Uterus (tissue), 2 donors: Measurements from ENCODE around the gene PP2D1.

ENCODE experiments used
- POLR2A ChIP-seq, 2 donors: fragments of 450-650 bp; IDR thresholded peaks; one replicate each; pipeline ENCODE4 v1.6.1; 2016; ENCODE audit warnings: antibody characterized with exemption in 2 of 2, mild to moderate bottlenecking in 1 of 2, moderate library complexity in 1 of 2
- TF ChIP-seq, protein P1 (sequence below), 4 experiments: fragments of 200-600 bp in 2 of 4; fragments of 450-650 bp in 2 of 4; sonication (generic) in 2 of 4; IDR thresholded peaks; one replicate each; pipeline ENCODE4 v1.5.1; 2016 to 2019; ENCODE audit warnings: antibody characterized with exemption in 4 of 4, mild to moderate bottlenecking in 2 of 4, moderate library complexity in 1 of 4

DNA sequence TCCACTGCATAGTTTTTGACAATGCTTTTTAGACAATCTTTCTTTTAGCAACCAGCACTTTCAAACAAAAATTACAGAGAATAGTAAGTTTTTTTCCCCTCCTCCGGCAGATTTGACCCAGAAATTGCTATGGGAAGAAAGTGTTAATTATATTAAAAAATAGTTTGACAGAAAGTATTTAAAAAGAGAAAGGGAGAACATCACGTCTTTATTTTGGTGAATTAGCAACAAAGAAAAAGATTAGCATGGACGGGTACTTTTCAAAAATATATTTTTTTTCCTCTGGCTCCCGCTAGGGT is 27.4 kb upstream of the PP2D1 start:
- TF ChIP-seq, protein P1, sequence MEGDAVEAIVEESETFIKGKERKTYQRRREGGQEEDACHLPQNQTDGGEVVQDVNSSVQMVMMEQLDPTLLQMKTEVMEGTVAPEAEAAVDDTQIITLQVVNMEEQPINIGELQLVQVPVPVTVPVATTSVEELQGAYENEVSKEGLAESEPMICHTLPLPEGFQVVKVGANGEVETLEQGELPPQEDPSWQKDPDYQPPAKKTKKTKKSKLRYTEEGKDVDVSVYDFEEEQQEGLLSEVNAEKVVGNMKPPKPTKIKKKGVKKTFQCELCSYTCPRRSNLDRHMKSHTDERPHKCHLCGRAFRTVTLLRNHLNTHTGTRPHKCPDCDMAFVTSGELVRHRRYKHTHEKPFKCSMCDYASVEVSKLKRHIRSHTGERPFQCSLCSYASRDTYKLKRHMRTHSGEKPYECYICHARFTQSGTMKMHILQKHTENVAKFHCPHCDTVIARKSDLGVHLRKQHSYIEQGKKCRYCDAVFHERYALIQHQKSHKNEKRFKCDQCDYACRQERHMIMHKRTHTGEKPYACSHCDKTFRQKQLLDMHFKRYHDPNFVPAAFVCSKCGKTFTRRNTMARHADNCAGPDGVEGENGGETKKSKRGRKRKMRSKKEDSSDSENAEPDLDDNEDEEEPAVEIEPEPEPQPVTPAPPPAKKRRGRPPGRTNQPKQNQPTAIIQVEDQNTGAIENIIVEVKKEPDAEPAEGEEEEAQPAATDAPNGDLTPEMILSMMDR (IDR thresholded peaks at IDR 0.05), result no peak
- no peak for TF ChIP-seq POLR2A (IDR thresholded peaks at IDR 0.05)
